ENCODE measurements around the gene MS4A2. TPM values are rescaled to one million over a fixed set of nuclear protein-coding genes. Genes with fewer than 3 reads are reported as not detected.

Gene MS4A2
- total RNA-seq, 1 donor from 2014 or later, result 20.6 TPM

Other genes starting within 250 kb of the MS4A2 start
- not detected for gene CBLIF, start 243.2 kb upstream of the MS4A2 start, total RNA-seq
- gene TCN1, start 222.2 kb upstream of the MS4A2 start, total RNA-seq, result not detected
- gene OOSP3, start 209.9 kb upstream of the MS4A2 start, total RNA-seq, result not detected
- gene OOSP1, start 150.2 kb upstream of the MS4A2 start, total RNA-seq, result not detected
- not detected for gene OOSP4A, start 124.6 kb upstream of the MS4A2 start, total RNA-seq
- not detected for gene OOSP4B, start 71.5 kb upstream of the MS4A2 start, total RNA-seq
- gene OOSP2, start 48.3 kb upstream of the MS4A2 start, total RNA-seq, result not detected
- not detected for gene MS4A3, start 32.0 kb upstream of the MS4A2 start, total RNA-seq
- 112 TPM for gene MS4A6A, start 94.4 kb downstream of the MS4A2 start, total RNA-seq
- gene MS4A4E, start 154.5 kb downstream of the MS4A2 start, total RNA-seq, result 3.0 TPM
- 53.9 TPM for gene MS4A4A, start 192.0 kb downstream of the MS4A2 start, total RNA-seq
- gene MS4A6E, start 238.6 kb downstream of the MS4A2 start, total RNA-seq, result not detected

All from upper lobe of right lung (tissue), 1 donor.